ENCODE data around the gene IGFALS.

IGFALS gene

GRCh38 chr16:1817276-1817589 lies 23.7 kb upstream of the IGFALS start:
- no peak for TF ChIP-seq CTCF (IDR thresholded peaks at IDR 0.05)
- intact Hi-C loops (cut with DNase I; ENCODE audit: low total_unique reads), result no loop called here
- no peak for DNase-seq
- Histone ChIP-seq H3K4me3 (no peak overlapping the region), H3K4me1 (no peaks in the 10 kb centered on the region), H3K9me3 (no peaks in the 10 kb centered on the region), H3K27me3 (no peaks in the 10 kb centered on the region), H3K36me3 (peaks cover 54 to 93% (median 74%) of the 10 kb centered on the region in 3 donors), H3K27ac (no peak overlapping the region)

GRCh38 chr16:1816396-1817275 lies 23.1 kb upstream of the IGFALS start:
- no peaks in the 10 kb centered on the region for H3K27me3 ChIP-seq
- H3K27ac ChIP-seq, result no peak overlapping the region
- H3K4me1 ChIP-seq, result no peaks in the 10 kb centered on the region
- DNase-seq, result no peak
- no peak for TF ChIP-seq CTCF (IDR thresholded peaks at IDR 0.05)
- no peaks in the 10 kb centered on the region for H3K9me3 ChIP-seq
- intact Hi-C loops (cut with DNase I; ENCODE audit: low total_unique reads), result no loop called here
- no peak overlapping the region for H3K4me3 ChIP-seq
- peaks cover 49 to 87% (median 68%) of the 10 kb centered on the region in 3 donors for H3K36me3 ChIP-seq

- Histone ChIP-seq H3K27ac (no peak overlapping the region), H3K27me3 (no peaks in the 10 kb centered on the region), H3K36me3 (peaks cover 44 to 79% (median 68%) of the 10 kb centered on the region in 3 donors), H3K9me3 (no peaks in the 10 kb centered on the region), H3K4me1 (no peaks in the 10 kb centered on the region), H3K4me3 (no peak overlapping the region)
- intact Hi-C loops (cut with DNase I; ENCODE audit: low total_unique reads), result no loop called here
- no peak for DNase-seq
- TF ChIP-seq CTCF (IDR thresholded peaks at IDR 0.05), result no peak
Measured at GRCh38 chr16:1815461-1815860, 22.0 kb upstream of the IGFALS start.

GRCh38 chr16:1812732-1813163 lies 19.2 kb upstream of the IGFALS start:
- intact Hi-C loops (cut with DNase I; ENCODE audit: low total_unique reads), result no loop called here
- Histone ChIP-seq H3K4me1 (no peaks in the 10 kb centered on the region), H3K27ac (no peak overlapping the region), H3K27me3 (no peaks in the 10 kb centered on the region), H3K4me3 (no peak overlapping the region), H3K9me3 (no peaks in the 10 kb centered on the region), H3K36me3 (peaks cover 47 to 77% (median 69%) of the 10 kb centered on the region in 3 donors)
- DNase-seq, result no peak
- TF ChIP-seq CTCF (IDR thresholded peaks at IDR 0.05), result no peak

- intact Hi-C loops (cut with DNase I; ENCODE audit: low total_unique reads), result no loop called here
- Histone ChIP-seq H3K27ac (no peak overlapping the region), H3K4me3 (no peak overlapping the region), H3K4me1 (no peaks in the 10 kb centered on the region), H3K36me3 (peaks cover 35 to 76% (median 67%) of the 10 kb centered on the region in 3 donors), H3K27me3 (no peaks in the 10 kb centered on the region), H3K9me3 (no peaks in the 10 kb centered on the region)
- TF ChIP-seq CTCF (IDR thresholded peaks at IDR 0.05), result no peak
- no peak for DNase-seq
Measured at GRCh38 chr16:1810536-1810935, 17.0 kb upstream of the IGFALS start.

Data from tibial artery (tissue), 4 donors.